HG02981 (cell line): ENCODE results near the gene OPCML.

Experiments used
- ATAC-seq: cut with Tn5 transposase; IDR thresholded peaks from one replicate; pipeline ENCODE4 v1.9.1; 2021; ENCODE audit warnings: mild to moderate bottlenecking, moderate library complexity; ENCODE audit not compliant: unreplicated experiment

The OPCML gene

GRCh38 chr11:133541021-133541719 lies 8.9 kb upstream of the OPCML start:
- no peak for ATAC-seq

GRCh38 chr11:133536198-133536597 lies 3.9 kb upstream of the OPCML start:
- no peak for ATAC-seq

DNA sequence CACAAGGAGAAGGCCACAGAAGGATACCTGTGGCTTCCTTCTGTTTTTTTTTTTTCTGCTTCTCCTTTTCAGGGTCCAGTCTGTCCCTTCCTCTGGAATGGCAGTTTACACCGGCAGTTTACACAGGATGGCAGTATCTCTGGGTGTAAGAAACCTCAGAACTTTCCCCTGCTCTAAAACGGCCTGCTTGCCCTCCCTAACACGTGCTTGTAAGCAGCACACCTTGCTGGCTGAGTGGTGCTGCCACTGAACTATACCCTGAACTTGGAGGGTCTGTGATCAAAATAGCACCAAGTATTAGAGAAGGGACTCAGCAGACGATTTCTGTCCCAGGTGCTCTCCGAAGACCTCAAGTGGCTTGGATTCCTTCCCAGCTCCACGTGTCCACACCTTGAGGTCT lies 904 bp upstream of the OPCML start:
- no peak for ATAC-seq

GRCh38 chr11:133531458-133531857 lies 843 bp downstream of the OPCML start:
- ATAC-seq: no peak

DNA sequence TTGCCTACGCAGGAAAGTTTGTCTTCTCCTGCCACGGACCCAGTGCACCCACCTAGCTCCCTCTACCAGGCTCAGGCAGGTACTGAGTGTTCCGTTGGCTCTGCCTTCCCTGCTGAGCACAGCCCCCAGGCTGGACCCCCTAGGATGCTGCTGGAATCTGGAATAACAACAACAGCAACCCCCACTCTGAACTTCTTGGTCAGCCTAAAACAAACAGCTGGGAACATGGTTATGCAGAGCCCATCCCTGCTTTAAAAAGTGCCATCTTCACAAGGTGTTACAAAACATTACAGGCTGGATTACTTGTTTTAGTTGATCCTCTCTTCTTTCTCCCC lies 1.8 kb downstream of the OPCML start:
- ATAC-seq: no peak

GRCh38 chr11:133529807-133530500 lies 2.3 kb downstream of the OPCML start:
- ATAC-seq: no peak

GRCh38 chr11:133526790-133527189 lies 5.5 kb downstream of the OPCML start:
- ATAC-seq: no peak

DNA sequence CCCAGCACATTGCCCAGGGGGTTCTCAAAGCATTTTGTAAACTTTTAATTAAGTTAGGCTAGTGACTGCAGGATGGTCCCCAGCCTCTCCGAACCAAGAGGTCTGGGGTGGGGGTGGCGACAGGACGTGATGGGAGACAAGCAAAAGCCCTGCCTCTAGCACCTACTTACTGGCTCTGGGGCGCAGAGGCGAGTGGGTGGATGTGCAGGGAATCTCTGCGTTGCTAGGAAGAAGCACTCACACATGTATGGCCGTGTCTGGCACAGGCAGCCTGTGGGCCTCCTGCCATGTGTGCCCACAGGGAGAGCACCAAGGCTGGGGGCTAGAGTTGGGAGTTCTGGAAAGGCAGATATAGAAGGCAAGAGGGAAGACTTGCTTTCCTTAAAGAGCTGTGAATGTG lies 6.3 kb downstream of the OPCML start:
- ATAC-seq: no peak

GRCh38 chr11:133524488-133524887 lies 7.8 kb downstream of the OPCML start:
- ATAC-seq: no peak

GRCh38 chr11:133522344-133522743 lies 10.0 kb downstream of the OPCML start:
- ATAC-seq: no peak

GRCh38 chr11:133521502-133521901 lies 10.8 kb downstream of the OPCML start:
- ATAC-seq: no peak

GRCh38 chr11:133520707-133521106 lies 11.6 kb downstream of the OPCML start:
- no peak for ATAC-seq

DNA sequence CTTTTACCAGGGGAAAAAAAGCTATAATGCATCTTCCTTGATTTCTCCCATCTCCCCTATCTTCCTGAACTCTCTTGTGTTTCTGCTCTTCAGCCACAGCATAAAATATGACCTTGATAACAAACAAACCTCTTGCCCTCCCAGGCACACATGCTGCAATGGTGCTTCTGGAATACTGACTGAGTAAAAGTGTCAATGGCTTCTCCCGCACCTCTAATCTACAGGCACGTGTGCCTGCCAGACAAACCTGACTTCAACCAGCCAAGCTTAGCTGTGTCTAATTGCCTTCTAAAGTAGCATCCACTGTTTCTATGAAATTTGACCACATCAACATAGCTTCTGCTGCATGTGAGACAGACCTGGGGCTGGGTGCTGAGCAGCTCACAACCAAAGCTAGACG lies 12.7 kb downstream of the OPCML start:
- ATAC-seq: no peak

DNA sequence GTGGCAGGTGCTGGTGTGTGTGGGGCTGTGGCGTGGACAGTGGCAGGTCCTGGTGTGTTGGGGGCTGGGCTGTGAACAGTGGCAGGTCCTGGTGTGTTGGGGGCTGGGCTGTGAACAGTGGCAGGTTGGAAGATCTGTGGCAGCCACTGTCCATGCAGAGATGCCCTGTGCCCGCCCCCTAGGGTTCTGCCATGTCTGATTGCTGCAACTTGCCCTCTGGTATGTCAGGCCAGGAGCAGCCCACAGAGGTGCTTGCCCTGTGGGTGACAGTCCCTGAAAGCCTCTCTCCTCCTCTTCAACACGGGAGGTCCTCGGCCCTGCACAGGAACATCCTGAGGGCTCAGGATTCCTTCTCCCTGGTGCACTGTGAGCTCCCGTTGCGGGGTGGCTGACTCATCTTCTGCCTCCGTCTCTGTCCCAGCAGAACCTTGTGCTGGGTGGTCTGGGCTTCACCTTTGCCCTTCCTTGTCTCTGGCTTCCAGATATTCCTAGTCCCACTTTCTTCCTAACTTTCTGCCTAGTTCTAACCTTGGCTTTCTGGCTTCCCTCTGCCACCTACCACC lies 13.5 kb downstream of the OPCML start:
- ATAC-seq: no peak

GRCh38 chr11:133516845-133517244 lies 15.5 kb downstream of the OPCML start:
- ATAC-seq: no peak

DNA sequence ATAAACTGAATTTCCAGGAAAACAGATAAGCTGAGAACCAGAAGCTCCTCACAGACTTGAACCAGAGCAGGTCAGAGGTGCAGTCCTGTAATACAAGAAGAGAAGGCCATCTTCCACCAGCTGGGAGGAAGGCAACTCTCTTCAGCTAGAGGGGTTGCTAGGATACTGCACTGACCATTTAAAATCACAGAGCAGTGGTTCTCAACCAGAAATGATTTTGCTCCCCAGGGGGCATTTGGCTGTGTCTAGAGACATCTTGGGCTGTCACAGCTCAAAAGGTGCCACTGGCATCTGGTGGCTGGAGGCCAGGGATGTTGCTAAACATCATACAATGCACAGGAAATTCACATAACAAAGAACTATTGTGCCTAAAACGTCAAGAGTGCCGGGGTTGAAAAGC lies 17.2 kb downstream of the OPCML start:
- no peak for ATAC-seq

GRCh38 chr11:133509924-133510697 lies 22.2 kb downstream of the OPCML start:
- ATAC-seq: no peak

- ATAC-seq: no peak
Observed at GRCh38 chr11:133508468-133508867, 23.8 kb downstream of the OPCML start.

DNA sequence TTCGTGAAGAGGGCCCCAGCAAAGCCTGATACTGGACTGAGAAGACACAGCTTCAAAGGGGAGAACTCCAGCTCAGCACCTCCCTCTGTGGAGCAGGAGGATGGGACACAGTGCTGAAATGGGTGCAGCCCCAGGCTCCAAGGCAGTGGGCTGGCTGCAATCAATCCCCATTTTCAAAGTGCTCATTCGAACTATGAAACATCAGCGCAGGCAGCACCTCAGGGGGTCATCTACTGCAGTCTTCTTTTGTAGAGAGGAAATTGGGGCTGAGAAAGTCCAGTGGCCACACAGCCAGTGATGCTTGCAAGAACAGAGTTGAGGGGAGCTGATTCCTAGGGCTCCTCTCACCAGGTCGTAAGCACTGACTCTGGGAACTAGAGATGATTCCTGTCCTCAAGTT lies 25.1 kb downstream of the OPCML start:
- ATAC-seq: no peak

DNA sequence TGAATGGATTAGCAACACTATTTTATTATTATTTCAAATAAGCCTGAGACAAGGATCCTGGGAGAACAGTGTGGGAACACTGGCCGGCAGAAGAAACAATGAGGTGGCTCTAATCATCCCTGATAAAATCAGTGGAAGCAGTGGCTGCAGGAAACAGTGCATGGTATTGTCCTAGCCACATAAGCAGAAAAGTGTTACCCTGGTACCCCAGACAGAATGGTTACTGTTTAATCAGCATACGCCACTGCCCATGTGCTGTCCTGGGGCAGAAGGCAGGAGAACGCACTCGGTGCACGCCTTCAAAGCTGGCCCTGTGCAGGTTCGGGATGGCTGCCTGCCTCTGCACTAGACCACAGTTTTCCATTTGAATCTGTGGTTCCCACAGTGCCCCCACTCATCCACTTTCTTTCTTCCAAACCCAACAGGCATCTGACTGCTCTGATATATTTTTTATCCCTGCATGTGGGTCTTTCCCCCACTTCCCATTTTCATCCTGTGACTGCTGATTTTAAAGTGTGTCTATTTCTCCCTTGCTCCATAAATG lies 25.7 kb downstream of the OPCML start:
- no peak for ATAC-seq

DNA sequence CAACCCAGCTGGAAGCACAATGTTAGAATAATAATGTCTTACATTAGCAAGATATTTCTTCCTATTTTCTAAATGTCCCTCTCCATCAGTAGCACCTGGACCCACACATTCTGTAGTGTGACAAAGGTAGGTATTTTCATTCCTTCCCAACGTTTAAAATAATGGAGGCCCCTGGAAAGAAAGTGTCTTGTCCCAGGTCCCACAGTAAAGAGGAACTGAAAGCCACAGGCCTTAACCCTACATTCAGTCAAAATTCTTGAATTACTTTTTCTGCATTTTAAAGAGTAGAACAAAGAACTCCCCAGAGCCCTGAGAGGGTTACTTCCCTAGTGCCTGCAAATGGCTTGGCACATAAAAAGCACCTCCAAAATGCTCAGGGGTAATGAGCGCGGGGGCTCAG lies 26.3 kb downstream of the OPCML start:
- ATAC-seq: peak; percentile 54
